Measurements from ENCODE around the gene TTLL8.

Gene TTLL8

GRCh38 chr22:50105208-50106100 is 47.4 kb upstream of the TTLL8 start (continued):
- TF ChIP-seq, protein P1, sequence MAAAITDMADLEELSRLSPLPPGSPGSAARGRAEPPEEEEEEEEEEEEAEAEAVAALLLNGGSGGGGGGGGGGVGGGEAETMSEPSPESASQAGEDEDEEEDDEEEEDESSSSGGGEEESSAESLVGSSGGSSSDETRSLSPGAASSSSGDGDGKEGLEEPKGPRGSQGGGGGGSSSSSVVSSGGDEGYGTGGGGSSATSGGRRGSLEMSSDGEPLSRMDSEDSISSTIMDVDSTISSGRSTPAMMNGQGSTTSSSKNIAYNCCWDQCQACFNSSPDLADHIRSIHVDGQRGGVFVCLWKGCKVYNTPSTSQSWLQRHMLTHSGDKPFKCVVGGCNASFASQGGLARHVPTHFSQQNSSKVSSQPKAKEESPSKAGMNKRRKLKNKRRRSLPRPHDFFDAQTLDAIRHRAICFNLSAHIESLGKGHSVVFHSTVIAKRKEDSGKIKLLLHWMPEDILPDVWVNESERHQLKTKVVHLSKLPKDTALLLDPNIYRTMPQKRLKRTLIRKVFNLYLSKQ (tag by site-specific recombination; IDR thresholded peaks at IDR 0.05; ENCODE audit: borderline replicate concordance) = no peak
- TF ChIP-seq PRDM4 (tag by site-specific recombination; IDR thresholded peaks at IDR 0.05) = no peak
- TF ChIP-seq ZBTB17 (tag by site-specific recombination; IDR thresholded peaks at IDR 0.05) = no peak
- TF ChIP-seq, protein P2, sequence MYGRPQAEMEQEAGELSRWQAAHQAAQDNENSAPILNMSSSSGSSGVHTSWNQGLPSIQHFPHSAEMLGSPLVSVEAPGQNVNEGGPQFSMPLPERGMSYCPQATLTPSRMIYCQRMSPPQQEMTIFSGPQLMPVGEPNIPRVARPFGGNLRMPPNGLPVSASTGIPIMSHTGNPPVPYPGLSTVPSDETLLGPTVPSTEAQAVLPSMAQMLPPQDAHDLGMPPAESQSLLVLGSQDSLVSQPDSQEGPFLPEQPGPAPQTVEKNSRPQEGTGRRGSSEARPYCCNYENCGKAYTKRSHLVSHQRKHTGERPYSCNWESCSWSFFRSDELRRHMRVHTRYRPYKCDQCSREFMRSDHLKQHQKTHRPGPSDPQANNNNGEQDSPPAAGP (tag by site-specific recombination; IDR thresholded peaks at IDR 0.05) = no peak
- TF ChIP-seq BCL11B (tag by site-specific recombination; IDR thresholded peaks at IDR 0.05; ENCODE audit: low read depth) = no peak
- TF ChIP-seq ZNF433 (tag by site-specific recombination; IDR thresholded peaks at IDR 0.05; ENCODE audit: low read depth) = no peak
- TF ChIP-seq ZNF792 (tag by site-specific recombination; IDR thresholded peaks at IDR 0.05) = no peak

- H3K27ac ChIP-seq (ENCODE audit: extremely low read depth, low read depth, low read length) = no peak overlapping the region
- POLR2A ChIA-PET = no interaction called here
- CTCF ChIA-PET = interaction anchor here (1.2 kb wide), 1 partner anchor 19 kb away, joined by 3 read pairs; the partner anchor contains the start of gene MLC1
Measured at GRCh38 chr22:50104141-50104544, 46.0 kb upstream of the TTLL8 start.

GRCh38 chr22:50102946-50103345 is 44.8 kb upstream of the TTLL8 start:
- H3K27ac ChIP-seq (ENCODE audit: extremely low read depth, low read depth, low read length) = no peak overlapping the region
- H3K9me3 ChIP-seq (ENCODE audit: control insufficient read depth, insufficient read depth, low read depth, low read length) = no peaks in the 10 kb centered on the region
- H3K4me3 ChIP-seq (ENCODE audit: low read depth, low read length) = no peak overlapping the region
- TF ChIP-seq GLI2 (tag by site-specific recombination; IDR thresholded peaks at IDR 0.05; ENCODE audit: borderline replicate concordance, low read depth) (no peak), FEZF1 (tag by site-specific recombination; IDR thresholded peaks at IDR 0.05) (no peak), ZNF530 (tag by site-specific recombination; IDR thresholded peaks at IDR 0.05; ENCODE audit: low read depth) (no peak), ZNF707 (tag by site-specific recombination; IDR thresholded peaks at IDR 0.05) (no peak), ZFHX2 (tag by site-specific recombination; conservative IDR thresholded peaks at IDR 0.05) (peak; percentile 54), EGR2 (tag by site-specific recombination; IDR thresholded peaks at IDR 0.05; ENCODE audit: low read depth) (peak; percentile 54; the same call in 1 of the 2 replicates)
- POLR2A ChIA-PET = no interaction called here
- CTCF ChIA-PET = interaction anchor here (1.2 kb wide), 1 partner anchor 17 kb away, joined by 3 read pairs; the partner anchor contains the start of gene MLC1
- H3K4me1 ChIP-seq (ENCODE audit: control insufficient read depth, insufficient read depth, low read length) = no peaks in the 10 kb centered on the region
- H3K36me3 ChIP-seq (ENCODE audit: control insufficient read depth in 2 of 2, insufficient read depth in 1 of 2, low read length in 2 of 2) = no peaks in the 10 kb centered on the region

More at GRCh38 chr22:50104141-50104544, 46.0 kb upstream of the TTLL8 start:
- Histone ChIP-seq H3K4me3 (ENCODE audit: low read depth, low read length) (no peak overlapping the region), H3K36me3 (ENCODE audit: control insufficient read depth in 2 of 2, insufficient read depth in 1 of 2, low read length in 2 of 2) (no peaks in the 10 kb centered on the region), H3K4me1 (ENCODE audit: control insufficient read depth, insufficient read depth, low read length) (no peaks in the 10 kb centered on the region), H3K9me3 (ENCODE audit: control insufficient read depth, insufficient read depth, low read depth, low read length) (no peaks in the 10 kb centered on the region)
- TF ChIP-seq ZIC2 (tag by site-specific recombination; IDR thresholded peaks at IDR 0.05) (peak; percentile 31; the same call in 1 of the 2 replicates), YY2 (tag by site-specific recombination; IDR thresholded peaks at IDR 0.05) (no peak), ZNF610 (tag by site-specific recombination; IDR thresholded peaks at IDR 0.05; ENCODE audit: borderline replicate concordance) (peak; percentile 73; the same call in 1 of the 2 replicates)

Measured in HEK293 (cell line).